Cardiac fibroblast (primary cell): ENCODE data around the gene FBH1.
"Not testable (repeated sequence)": the region's sequence is repeated elsewhere in the genome, so short reads cannot be mapped to it uniquely, and the experiment has no call there.

Experiments used
- DNase-seq, 2 donors: peaks; one replicate each; pipeline versions ENCODE4 v3.0.0 to v3.0.0-alpha.2; 2010; ENCODE audit warnings: low read depth in 2 of 2
- H3K4me3 ChIP-seq, 2 donors: replicated peaks in 1 of 2; 1 replicate in 1 of 2; 2 replicates in 1 of 2; pipeline ENCODE4 v1.5.1; 2011; ENCODE audit warnings: low read depth in 2 of 2, low read length in 2 of 2, mild to moderate bottlenecking in 2 of 2, moderate library complexity in 1 of 2
- TF ChIP-seq, protein P1 (sequence below): IDR thresholded peaks from one replicate; pipeline ENCODE4 v1.5.1; 2011; ENCODE audit warnings: low read depth, mild to moderate bottlenecking, low read length, inconsistent platforms

Gene FBH1

DNA sequence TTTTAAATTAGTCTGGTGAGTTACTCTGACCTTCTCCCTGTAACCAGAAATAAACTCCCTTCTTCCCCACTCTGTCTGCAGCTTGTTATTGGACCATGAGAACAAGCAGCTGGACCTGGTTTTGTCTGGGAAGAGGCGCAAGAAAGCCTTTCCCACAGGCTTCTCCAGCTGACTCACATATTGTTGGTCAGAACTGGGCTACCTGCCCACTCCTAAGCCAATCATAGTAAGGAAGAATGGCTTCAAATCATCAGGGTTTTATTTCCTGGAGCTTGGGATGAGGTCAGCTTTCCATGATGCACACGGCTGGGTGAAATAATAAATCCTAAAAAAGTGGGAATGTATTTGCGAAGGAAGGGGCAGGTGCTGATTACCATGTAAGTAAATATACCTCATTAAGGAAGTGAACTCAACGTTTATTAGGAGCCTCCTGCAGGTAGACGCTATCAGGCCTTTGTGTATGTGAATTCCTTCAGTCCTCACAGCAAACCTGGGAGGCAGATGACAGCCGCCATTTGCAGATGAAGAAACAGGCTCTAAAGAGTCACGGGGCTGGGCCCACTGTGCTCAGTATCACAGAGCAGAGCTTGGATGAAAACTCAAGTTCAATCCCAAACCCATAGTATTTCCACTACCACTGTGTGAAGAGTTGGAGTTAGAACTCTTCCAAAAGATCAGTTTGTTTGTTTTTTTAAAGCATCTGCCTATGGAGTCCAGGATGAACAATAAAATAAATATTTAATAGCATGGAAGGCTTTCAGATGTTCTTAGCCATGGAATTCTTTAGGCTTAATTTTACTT, 54.5 kb downstream of the FBH1 start:
- peak overlapping the region in 1 of 2 donors; percentile 41 for H3K4me3 ChIP-seq
- peak; percentile 99 to 100 for DNase-seq
- TF ChIP-seq, protein P1, sequence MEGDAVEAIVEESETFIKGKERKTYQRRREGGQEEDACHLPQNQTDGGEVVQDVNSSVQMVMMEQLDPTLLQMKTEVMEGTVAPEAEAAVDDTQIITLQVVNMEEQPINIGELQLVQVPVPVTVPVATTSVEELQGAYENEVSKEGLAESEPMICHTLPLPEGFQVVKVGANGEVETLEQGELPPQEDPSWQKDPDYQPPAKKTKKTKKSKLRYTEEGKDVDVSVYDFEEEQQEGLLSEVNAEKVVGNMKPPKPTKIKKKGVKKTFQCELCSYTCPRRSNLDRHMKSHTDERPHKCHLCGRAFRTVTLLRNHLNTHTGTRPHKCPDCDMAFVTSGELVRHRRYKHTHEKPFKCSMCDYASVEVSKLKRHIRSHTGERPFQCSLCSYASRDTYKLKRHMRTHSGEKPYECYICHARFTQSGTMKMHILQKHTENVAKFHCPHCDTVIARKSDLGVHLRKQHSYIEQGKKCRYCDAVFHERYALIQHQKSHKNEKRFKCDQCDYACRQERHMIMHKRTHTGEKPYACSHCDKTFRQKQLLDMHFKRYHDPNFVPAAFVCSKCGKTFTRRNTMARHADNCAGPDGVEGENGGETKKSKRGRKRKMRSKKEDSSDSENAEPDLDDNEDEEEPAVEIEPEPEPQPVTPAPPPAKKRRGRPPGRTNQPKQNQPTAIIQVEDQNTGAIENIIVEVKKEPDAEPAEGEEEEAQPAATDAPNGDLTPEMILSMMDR: no peak

GRCh38 chr10:5945190-5945509, 55.1 kb downstream of the FBH1 start:
- H3K4me3 ChIP-seq: peak overlapping the region in 1 of 2 donors; percentile 41
- no peak for DNase-seq
- TF ChIP-seq, protein P1: no peak

DNA sequence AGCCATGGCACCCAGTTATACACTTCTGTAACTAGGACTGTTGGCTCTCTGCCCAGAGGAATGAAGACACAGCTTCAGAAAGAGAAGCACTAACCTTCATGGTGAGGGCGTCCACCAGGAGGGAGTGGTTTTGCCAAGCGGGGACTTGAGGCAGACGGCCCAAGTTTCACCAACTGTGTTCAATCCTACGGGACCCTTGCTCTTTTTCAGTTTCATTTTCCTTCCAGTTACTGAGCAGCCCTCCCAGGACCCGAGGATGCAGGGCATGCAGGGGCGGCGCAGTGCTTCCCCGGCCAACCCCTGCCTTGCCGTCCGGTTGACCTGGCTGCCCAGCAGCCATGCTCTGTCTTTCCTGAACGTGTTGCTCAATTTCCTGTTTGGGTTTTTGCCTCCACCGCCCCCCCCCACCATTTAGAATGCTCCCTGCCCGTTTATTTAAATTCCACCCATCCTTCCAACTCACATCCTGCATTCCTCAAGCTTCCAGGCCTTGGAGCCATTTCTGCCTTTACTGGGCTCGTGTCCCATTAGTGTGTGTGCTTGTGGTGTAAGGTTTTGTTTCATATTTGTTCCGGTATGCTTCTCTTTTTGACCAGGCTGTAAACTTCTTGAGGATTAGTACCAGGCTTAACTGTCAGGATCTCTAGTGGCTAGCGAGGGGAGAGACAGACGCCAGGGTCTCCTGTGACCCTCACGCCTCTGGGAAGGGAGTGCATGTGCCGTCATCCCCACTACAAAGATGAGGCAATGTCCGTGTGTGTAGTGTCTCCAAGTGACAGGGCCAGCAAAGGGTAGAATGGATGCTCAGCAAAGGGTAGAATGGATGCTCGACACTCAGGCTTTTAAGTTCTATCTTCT, 55.7 kb downstream of the FBH1 start:
- TF ChIP-seq, protein P1: no peak
- peak; percentile 87 to 98 for DNase-seq
- H3K4me3 ChIP-seq: peak overlapping the region; percentile 13 to 41

GRCh38 chr10:5946419-5946775, 56.4 kb downstream of the FBH1 start:
- not testable (repeated sequence) for H3K4me3 ChIP-seq, DNase-seq

GRCh38 chr10:5946786-5947185, 56.7 kb downstream of the FBH1 start:
- H3K4me3 ChIP-seq: no peak overlapping the region
- DNase-seq: no peak
- TF ChIP-seq, protein P1: no peak

- TF ChIP-seq, protein P1: no peak
- DNase-seq: no peak
- H3K4me3 ChIP-seq: no peak overlapping the region
Observed at GRCh38 chr10:5947471-5948207, 57.6 kb downstream of the FBH1 start.

- DNase-seq: no peak
- no peak overlapping the region for H3K4me3 ChIP-seq
- TF ChIP-seq, protein P1: no peak
Observed at GRCh38 chr10:5948208-5948585, 58.2 kb downstream of the FBH1 start.
